Glomerular visceral epithelial cell (primary cell): ENCODE data around the gene AGA.

Experiments
- DNase-seq: peaks from one replicate; pipeline ENCODE4 v3.0.0-alpha.2; 2016; ENCODE audit errors: extremely low spot score

Gene AGA

DNA sequence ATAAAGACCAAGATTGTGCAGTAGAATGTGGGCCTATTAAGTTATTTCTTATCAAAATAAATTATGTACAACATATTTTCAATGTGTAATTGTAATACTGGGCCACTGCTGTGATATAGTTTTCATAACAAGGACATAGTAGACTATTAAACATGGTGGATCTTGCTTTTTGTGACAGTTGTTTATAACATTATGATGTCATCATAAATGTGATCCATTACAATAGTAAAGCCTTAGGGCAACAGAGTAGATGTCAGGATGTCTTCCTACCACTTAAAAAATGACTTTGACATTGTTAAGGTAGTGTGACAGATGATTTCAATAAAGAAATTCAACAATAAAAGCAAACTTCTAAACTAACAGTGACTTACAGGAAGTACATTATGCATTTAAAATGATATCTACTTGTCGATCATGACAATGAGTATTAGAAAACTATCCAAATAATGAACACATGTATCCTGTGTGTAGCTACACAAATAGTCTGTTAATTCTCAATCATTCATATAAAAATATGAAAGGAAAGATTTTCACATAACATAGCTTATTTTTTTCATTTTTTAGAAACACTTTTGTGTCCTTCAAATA, 5.3 kb upstream of the AGA start:
- no peak for DNase-seq

DNA sequence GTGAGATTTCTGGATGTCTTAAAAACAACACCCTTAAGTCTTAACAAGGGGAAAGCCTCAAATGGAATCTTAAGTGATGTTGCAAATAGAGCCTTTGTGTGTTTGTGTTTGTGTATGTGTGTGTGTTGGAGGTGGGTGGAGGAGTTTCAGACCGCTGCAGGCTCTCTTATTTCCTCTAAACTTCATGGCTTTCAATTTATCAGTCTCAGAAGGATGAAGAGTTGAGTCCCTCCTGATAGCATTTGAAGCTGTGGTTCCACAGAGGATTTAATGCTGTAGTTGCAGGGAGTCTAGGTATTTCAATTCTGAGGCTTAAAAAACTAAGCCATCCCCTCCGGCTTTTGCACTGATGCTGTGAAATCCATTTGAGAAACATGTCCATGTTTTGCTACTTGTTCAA, 4.3 kb upstream of the AGA start:
- DNase-seq = no peak

DNA sequence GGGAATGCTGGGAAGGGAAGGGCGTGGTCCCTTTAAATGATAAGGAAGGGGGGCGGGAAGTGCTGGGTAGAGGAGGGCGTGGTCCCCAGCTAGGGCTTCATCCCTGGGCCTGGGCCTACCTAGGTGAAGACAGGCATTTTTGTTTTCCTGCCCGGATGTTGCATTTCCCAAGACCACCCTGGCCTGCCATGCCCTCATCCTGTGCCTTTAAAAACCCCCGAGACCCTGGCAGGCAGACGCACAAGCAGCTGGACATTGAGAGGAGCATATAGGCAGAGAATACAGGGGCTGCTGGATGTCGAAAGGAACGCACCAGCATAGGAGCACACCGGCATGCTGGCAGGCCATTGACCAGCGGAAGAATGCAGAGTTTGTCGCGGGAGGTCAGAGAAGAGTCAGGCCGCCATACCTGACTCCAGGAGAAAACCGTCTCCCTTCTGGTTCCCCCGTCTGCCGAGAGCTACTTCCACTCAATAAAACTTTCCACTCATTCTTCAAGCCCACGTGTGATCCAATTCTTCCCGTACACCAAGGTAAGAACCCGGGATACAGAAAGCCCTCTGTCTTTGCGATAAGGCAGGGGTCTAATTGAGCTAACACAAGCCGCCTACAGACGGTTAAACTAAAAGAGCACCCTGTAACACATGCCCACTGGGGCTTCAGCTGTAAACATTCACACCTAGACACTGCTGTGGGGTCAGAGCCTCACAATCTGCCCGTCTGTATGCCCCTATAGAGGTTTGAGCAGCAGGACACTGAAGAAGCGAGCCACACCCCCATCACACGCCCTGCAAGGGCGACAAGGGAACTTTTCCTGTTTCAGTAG, 2.9 kb upstream of the AGA start:
- DNase-seq = no peak

DNA sequence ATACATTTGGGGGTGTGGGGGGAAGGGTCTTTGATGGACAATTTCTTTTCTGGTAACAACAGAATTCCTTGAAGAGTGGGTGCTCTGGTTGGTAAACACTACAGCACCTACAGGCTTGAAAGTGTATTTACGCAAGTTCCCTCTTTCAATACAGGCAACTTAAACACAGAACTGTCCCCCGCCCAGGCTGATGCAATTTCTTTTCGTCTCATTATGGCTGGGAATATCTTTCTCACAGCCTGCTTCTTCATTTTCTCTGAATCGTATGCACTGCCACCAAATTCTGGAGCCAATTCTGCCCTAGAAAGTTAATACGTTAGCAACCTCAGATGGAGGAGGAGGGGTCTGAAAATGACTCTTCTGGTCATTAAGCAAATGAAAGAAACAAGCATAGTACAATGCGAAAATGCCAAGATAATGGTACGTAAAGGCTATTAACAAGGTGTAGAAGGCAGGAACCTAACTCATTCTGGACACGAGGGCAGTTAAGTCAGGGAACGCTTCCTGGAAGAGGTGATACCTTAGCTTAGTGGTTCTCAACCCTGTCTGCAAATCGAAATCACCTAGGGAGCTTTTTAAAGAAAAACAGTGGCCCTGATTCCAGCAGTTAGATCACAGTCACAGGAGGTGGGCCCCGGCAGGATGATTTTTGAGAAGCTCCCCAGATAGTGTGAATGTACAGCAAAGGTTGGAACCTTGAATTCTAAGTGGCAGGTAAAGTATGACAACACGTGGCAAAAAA, 1.0 kb downstream of the AGA start:
- peak; percentile 22 for DNase-seq

DNA sequence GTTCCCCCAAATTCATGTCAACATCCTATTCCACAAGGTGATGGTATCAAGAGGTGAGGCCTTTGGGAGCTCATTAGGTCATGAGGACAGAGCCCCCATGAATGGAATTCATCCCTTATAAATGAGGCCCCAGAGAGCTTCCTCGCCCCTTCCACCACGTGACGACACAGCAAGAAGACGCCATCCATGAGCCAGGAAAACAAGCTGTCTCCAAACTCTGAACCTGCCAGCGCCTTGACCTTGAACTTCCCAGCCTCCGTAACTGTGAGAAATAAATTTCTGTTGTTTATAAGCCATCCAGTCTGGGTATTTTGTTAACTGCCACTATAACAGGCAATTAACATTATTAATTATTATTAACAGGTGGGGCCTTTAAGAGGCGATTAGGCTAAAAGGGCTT, 5.8 kb downstream of the AGA start:
- DNase-seq = no peak

DNA sequence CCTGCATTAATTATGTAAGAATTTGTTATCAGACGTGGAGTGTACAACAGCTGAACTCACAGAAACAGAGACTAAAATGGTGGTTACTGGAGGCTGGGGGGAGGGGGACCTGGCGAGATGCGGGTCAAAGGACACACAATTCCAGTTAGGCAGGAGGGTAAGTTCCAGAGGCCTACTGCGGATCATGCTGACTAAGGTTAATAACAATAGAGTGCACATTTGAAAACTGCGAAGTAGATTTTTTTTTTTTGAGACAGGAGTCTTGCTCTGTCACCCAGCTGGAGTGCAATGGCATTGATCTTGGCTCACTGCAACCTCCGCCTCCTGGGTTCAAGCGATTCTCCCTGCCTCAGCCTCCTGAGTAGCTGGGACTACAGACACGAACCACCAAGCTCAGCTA, 7.6 kb downstream of the AGA start:
- no peak for DNase-seq

DNA sequence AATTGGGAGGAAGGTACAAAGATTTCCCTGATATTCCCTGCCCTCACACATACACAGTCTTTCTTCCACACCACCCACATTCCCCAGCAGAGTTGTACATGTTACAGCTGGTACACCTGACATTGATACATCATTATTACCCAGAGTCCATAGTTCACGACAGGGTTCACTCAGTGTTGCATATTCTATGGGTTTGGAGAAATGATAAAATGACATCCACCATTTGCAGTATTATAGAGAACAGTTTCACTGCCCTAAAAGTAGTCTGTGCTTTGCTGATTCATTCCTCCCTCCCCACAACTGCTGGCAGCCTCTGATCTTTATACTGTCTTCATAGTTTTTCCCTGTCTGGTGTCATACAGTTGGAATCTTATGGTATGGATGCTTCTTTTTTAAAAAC, 15.0 kb downstream of the AGA start:
- no peak for DNase-seq

DNA sequence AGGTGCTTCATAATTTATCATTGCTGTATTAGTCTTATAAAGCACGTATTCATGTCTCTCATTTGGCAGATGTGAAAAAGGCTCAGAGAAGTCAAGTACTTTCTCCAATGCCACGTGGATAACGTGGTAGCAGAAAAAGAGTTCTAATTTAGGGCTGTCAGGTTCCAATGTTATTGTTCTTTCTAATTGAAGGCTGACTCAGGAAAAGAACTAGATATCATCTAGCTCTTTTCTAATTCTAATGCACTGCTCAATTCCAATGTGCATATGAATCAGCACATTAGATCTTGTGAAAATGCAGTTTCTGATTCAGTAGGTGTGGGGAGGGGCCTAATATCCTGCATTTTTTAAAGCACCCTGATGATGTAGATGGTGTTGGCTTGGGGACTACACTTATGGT, 22.8 kb downstream of the AGA start:
- no peak for DNase-seq

DNA sequence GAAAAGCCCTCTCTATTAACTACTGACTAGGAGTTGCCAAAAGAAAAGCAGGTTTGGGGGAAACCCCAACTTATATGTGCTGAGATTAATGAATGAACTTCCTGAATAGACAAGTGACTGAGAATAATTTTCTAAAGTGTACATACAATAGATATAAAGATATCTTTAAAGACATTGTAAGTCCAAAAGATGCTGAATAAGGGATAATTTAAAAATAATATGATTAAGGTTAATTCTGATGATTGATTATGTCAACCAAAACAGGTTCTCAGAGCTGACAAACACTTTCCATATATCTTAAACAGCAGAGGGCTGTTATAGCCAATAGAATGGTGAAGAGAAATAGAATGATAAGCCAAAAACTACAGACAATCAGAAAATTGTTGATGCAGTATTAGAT, 28.6 kb downstream of the AGA start:
- DNase-seq = no peak

DNA sequence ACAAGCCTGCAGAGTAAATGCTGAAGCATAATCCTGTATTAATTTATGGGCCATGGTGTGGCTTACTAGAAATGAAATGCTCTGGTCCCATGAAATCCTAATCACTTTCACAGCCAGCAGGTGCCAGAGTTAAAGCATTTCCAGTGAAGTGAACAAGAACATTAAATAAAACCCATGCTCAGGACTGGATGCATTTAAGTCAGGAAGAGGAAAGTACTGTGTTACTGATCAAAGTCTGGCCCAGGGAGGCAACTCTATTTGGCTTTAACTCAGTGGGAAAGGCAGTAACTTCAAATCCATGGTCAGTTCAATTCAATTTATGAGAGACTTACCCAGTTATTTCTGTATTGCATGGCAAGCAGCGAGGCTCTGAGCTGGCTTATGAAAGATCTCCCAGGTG, 29.2 kb downstream of the AGA start:
- DNase-seq = no peak

DNA sequence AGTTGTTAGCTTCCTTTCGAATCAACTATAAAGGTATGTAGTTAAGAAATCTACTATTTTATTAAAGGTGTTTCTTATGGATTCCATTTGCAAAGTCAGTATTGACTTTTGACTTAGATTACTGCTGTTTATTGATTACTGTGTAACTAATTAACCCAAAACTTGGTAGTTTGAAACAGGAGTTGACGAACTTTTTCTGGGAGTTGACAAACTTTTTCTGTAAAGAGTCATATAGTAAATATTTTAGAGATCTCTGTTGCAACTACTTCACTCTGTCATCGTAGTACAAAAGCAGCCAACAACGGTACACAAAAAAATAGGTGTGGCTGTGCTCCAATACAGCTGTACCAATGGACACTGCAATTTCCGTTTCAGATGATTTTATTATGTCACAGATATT, 30.2 kb downstream of the AGA start:
- no peak for DNase-seq

DNA sequence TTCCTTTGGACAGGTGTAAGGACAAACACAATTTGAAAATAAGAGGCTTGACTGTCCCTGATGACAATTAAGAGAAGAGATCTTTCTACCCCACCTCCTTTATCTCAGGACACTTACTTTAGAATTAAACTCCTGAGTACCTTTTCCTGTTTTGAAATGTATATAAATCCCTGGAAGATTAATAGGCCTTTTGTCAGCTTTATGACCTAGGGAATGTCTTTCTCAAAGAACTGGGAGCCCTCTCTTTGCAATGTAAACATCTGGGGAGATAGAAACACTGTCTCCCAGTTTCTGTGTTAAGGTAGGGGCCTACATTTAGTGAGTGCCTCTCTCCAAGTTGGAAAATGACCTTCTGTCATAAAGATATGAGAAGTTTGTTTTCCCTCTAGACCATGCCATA, 31.7 kb downstream of the AGA start:
- DNase-seq = no peak

DNA sequence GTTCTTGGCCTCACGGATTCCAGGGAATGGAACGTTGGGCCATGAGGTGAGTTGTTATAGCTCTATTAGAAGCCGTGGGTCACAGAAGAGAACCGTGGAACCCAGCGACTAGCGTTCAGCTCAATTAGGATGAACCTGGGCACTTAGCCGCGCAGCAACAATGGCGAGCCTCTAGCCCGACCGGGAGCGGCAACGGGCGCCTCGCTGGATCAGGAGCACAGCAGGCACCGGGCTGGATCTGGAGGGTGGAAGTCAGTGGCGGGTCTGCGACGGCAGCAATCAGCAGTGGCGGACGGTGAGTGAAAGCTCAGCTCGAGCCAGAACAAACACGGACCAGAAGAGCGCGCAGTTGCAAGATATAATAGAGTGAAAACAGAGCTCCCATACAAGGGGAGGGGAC, 34.2 kb downstream of the AGA start:
- DNase-seq = no peak

DNA sequence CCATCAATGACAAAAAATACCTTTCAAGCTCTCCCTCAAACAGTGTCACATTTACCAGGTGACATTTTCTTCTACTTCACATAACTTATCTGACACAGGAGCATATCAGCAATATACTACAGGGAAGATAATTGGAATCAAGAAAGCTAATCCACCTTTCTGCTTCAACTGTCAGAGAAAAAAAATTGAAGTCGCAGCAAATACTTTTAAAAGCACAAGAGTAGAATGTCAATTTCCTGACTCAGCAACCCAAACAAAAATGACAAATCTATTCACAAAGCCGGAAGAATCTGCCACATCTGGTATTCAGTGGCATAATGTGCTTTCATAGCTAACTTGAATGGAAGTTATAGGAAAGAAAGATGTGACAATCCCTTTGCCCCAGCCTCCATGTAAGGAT, 36.7 kb downstream of the AGA start:
- no peak for DNase-seq

DNA sequence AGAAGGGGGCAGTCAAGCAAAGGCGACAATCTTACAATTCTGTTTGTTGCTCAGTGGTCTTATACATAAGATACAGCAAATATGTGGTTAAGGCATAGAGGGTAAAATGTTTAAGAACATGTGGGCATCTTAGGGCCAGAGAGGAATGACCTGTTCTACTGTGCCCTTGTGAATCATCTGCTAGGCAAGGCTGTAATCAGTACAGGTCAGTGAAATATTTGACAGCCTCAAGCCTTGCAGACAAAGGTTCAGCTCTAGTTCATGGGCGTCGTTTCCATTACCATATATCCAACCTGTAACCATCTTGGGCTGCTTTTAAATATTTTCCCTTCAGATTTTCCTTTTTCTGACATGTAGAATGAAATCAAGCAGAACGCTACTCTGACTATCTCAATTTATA, 37.3 kb downstream of the AGA start:
- DNase-seq = no peak

DNA sequence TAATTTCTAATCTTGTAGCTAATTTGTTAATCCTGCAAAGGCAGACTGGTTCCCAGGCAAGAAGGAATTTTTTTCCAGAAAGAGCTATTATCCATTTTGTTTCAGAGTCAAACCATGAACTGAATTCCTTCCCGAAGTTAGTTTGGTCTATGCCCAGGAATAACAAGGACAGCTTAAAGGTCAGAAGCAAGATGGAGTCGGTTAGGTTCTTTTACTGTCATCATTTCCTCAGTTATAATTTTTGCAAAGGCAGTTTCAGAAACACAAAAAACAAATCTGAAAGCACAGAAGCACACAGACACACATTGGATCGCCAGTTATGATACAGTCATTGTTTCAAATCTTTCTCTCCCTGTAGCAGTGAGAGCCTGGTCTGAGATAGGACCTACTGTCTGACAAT, 37.9 kb downstream of the AGA start:
- no peak for DNase-seq

DNA sequence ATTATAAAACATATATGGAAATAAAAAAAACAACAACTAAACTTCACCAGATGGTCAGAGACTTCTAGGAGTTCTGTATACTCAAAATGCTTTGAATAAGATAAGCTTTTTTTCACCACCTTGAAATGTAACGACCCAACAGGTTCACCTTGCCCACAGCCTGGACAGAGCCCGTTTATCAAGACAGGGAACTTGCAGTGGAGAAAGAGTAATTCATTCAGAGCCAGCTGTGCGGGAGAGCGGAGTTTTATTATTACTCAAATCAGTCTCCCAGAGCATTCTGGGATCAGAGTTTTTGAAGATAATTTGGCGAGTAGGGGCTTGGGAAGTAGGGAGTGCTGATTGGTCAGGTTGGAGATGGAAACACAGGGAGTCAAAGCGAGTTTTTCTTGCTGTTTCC, 38.5 kb downstream of the AGA start:
- no peak for DNase-seq

DNA sequence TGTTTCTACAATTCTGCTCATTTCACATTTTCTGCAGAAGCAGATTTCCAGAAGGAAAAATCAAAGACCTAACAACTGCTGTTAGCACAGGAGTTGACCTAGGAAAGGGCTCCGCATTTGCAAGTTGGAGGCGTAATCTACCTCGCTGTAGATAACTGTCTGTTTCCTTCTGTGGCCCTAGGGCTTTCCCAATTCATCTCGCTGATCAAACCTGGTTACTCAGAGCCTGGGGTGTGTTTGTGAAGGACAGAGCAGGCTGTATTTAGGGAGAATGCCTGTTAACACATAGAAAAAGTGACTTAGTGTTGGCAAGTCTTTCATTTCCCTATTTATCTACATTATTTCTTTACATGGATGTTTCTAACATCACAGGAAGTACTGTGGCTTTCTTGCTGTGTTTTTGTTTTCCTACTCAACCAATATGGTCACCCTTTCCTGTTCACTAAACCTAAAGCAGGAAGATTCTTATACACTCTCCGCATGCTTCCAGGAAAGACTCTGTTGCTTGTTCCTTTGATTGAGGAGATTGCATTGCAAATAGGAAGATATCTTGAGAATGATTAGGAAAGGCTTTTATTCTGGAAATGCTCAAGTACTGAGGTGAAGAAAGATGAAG, 40.5 kb downstream of the AGA start:
- no peak for DNase-seq

DNA sequence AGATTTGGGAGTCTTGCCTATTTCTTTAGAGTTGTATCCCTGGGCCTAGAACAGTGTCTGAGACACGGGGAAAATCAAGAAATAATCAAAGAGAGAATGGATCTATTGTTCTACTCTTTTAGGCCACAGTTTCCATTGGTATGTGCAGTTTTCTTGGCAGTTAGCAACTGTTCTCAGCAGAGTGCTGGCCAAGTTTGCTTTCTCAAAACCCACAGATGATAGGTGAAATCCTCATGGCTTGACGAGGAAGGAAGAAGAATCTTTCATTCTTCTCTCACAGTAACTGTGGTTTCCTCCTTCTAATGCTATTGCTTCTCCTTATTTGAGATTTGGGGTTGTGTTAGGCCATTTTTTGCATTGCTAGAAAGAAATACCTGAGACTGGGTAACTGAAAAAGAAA, 42.2 kb downstream of the AGA start:
- DNase-seq = no peak

DNA sequence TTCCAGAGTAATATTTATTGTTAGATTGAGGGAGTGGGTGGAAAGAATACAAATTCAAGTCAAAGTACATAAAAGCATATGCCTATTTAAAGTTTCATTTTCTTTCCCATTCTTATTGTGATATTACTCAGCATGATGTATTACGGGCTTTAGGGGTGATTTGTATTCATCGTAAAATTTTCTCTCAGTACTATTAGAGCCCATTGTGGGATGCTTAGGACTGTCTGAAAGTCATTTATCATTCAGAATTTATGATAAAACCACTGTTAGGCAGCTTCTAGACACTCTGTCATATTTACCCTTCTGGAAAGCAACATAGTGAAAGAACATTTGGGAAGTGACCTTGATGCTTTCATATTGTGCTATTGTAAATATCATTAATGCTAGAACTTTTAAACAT, 45.9 kb downstream of the AGA start:
- DNase-seq = no peak

DNA sequence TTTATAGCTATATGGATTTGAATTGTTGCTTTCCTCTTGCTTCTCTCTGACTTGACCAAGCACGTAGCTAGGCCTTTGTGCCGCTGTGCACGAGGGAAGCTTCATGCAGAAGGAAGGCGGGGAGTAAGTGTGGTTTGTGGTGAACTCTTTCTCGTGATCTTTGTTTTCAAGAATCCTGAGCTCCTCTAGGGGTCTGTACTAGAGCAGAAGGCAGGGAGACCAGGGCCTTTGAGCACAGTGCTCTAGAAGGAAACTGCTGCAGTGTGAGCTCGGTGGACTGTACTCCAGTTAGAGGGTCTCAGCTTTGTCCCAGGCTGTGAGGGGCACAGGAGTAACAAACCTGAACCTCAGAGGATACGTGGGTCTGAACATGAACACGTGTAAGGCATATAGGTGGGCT, 49.0 kb downstream of the AGA start:
- DNase-seq = no peak

DNA sequence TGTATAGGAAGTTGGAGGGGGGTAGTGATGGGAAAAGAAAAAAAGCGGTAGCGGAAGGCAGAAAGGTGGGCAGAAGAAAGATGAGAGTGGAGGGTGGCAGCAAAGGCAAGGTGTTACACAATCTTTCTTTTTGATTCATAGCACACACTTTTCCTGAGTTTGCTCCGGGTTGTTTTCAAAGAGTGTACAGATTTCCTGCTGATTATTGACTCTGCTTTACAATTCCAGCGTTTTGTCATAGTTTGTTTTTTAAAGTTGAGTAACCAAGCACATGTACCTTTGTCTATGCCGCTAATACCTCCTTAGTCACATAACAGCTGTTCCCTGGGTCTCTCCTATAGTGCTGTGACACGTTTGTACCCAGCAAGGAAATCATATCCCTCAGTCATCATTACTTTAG, 50.3 kb downstream of the AGA start:
- DNase-seq = no peak

DNA sequence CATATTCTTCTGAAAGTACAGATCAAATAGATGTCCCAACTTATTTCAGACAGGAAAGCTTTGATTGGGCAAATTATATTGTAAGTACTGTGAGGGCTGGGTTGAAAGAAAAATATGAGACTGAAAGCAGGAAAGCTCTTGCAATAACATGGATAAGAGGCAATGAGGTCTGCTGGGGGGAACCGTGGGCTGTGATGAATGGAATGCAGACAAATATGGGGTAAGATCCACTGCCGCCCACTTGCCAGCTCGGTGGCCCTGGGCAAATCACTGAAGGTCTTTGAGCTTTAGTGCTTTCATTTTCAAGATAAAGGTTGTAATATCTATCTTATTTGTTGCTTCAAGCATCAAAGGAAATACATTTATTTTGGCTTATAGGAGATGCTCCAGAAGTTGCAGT, 51.0 kb downstream of the AGA start:
- DNase-seq = no peak
